HepG2 (cell line): Measurements from ENCODE around the gene DESI2. TPM values are rescaled to one million over a fixed set of nuclear protein-coding genes. Genes with fewer than 3 reads are reported as not detected.

Source experiments
- ATAC-seq: fragments of 200-7000 bp; cut with Tn5 transposase; 3 replicates; pipeline ENCODE4 v1.9.1; 2020; ENCODE audit warnings: mild to moderate bottlenecking, moderate library complexity
- BruUV-seq: library from RNA; stranded (reverse); fragments of 400-500 nt; replicated peaks from 2 replicates; lab custom pipeline; 2021; lab: Mats Ljungman, UMichigan
- CTCF ChIA-PET: fragments of 300-600 bp; formaldehyde crosslinking; extraction: SDS; loops from one replicate; lab custom pipeline; 2021; ENCODE audit warnings: low total read pairs, inconsistent platforms, low intra/inter-chr PET ratio; lab: Yijun Ruan, JAX
- POLR2A ChIA-PET: fragments of 350-600 bp; sonication (Branson Sonifier 250); formaldehyde crosslinking; loops from one replicate; lab custom pipeline; 2020; ENCODE audit warnings: antibody characterized with exemption, inconsistent platforms; lab: Yijun Ruan, JAX
- DNase-seq: peaks from one replicate; pipeline ENCODE4 v3.0.0-alpha.2; 2015; ENCODE audit warnings: low spot score
- FAIRE-seq: peaks from 3 replicates; lab custom pipeline; 2011; peaks lifted over from hg19 to GRCh38; lab: Jason Lieb, UNC
- H2AFZ ChIP-seq: one replicate; pipeline ENCODE4 v1.6.1; 2011; ENCODE audit warnings: low read length, inconsistent platforms
- H3K27ac ChIP-seq: fragments of 300-600 bp; 3 replicates; pipeline ENCODE4 v1.8.0; 2011; ENCODE audit warnings: mixed run types, mild to moderate bottlenecking, mixed read lengths, low read length, inconsistent platforms; ENCODE audit not compliant: insufficient read depth; ENCODE audit errors: extremely low read length
- H3K27me3 ChIP-seq, 2 experiments: fragments of 200-600 bp in 1 of 2; 2 replicates in 1 of 2; 3 replicates in 1 of 2; pipeline versions ENCODE4 v1.6.0 to v1.8.0; 2011; ENCODE audit warnings: low read length in 2 of 2, mild to moderate bottlenecking in 2 of 2, moderate library complexity in 2 of 2, inconsistent platforms in 1 of 2; ENCODE audit not compliant: insufficient read depth in 2 of 2, control insufficient read depth in 1 of 2
- H3K36me3 ChIP-seq, 2 experiments: fragments of 200-600 bp in 1 of 2; replicated peaks in 1 of 2; 2 replicates in 1 of 2; 3 replicates in 1 of 2; pipeline versions ENCODE4 v1.5.1 to v1.8.0; 2011; ENCODE audit warnings: low read length in 2 of 2, inconsistent platforms in 1 of 2; ENCODE audit not compliant: insufficient read depth in 2 of 2, control insufficient read depth in 1 of 2
- H3K4me1 ChIP-seq: 2 replicates; pipeline ENCODE4 v1.5.1; 2012; ENCODE audit warnings: low read length, inconsistent platforms; ENCODE audit not compliant: insufficient read depth
- H3K4me2 ChIP-seq: 2 replicates; pipeline ENCODE4 v1.6.0; 2011; ENCODE audit warnings: low read depth, low read length, inconsistent platforms
- H3K4me3 ChIP-seq, 3 experiments: fragments of 200-600 bp in 1 of 3; sonication (generic), shearing (Covaris generic) in 1 of 3; replicated peaks in 1 of 3; 2 replicates each; pipeline ENCODE4 v1.5.1; 2011 to 2016; ENCODE audit warnings: low read length in 3 of 3, inconsistent platforms in 2 of 3, low read depth in 2 of 3, mild to moderate bottlenecking in 2 of 3, control low read depth in 1 of 3, mixed read lengths in 1 of 3; ENCODE audit not compliant: insufficient read depth in 1 of 3
- H3K79me2 ChIP-seq: one replicate; pipeline ENCODE4 v1.6.1; 2011; ENCODE audit warnings: low read length, inconsistent platforms; ENCODE audit not compliant: insufficient read depth
- H3K9ac ChIP-seq: 2 replicates; pipeline ENCODE4 v1.6.0; 2011; ENCODE audit warnings: mild to moderate bottlenecking, low read depth, low read length, inconsistent platforms; ENCODE audit not compliant: insufficient read depth
- H3K9me3 ChIP-seq: 2 replicates; pipeline ENCODE4 v1.5.1; 2012; ENCODE audit warnings: mild to moderate bottlenecking, low read length
- H4K20me1 ChIP-seq: 2 replicates; pipeline ENCODE4 v1.6.0; 2011; ENCODE audit warnings: inconsistent platforms, mild to moderate bottlenecking, low read length, moderate library complexity; ENCODE audit not compliant: insufficient read depth
- HNRNPLL ChIP-seq: fragments of 200-400 bp; formaldehyde crosslinking; IDR thresholded peaks from 2 replicates; pipeline ENCODE4 v1.6.1; 2017; ENCODE audit warnings: mild to moderate bottlenecking, low read depth, low read length; ENCODE audit not compliant: poor library complexity, severe bottlenecking
- MEIS1 ChIP-seq: sonication (generic); formaldehyde crosslinking; IDR thresholded peaks from 2 replicates; pipeline ENCODE4 v1.9.0; 2021; ENCODE audit warnings: mild to moderate bottlenecking, missing genetic modification reagents, moderate library complexity, borderline replicate concordance
- RXRA ChIP-seq: sonication (generic); formaldehyde crosslinking; IDR thresholded peaks from 2 replicates; pipeline ENCODE4 v1.5.1; 2020; ENCODE audit warnings: missing genetic modification reagents
- SNAI1 ChIP-seq: sonication (generic); formaldehyde crosslinking; IDR thresholded peaks from 2 replicates; pipeline ENCODE4 v1.5.0; 2020; ENCODE audit warnings: mild to moderate bottlenecking, missing genetic modification reagents, borderline replicate concordance
- ZNF616 ChIP-seq: sonication (generic); formaldehyde crosslinking; IDR thresholded peaks from 2 replicates; pipeline ENCODE4 v1.5.0; 2020; ENCODE audit warnings: low read depth, mild to moderate bottlenecking, missing genetic modification reagents
- WGBS: methylation state at CpG from one replicate; pipeline ENCODE4 v1.1.6; 2017; ENCODE audit warnings: low lambda C conversion rate; 5-methylcytosine and 5-hydroxymethylcytosine counted together
- in situ Hi-C: cut with HindIII; loops from 2 replicates; pipeline ENCODE4 v1.10.0; 2017; ENCODE audit warnings: low pct_unique_long_range_greater_than_20kb; ENCODE audit not compliant: extremely low pct_ligation_motif_present
- intact Hi-C: fragments of 100-400 bp; cut with micrococcal nuclease; formaldehyde crosslinking; loops from one replicate; pipeline ENCODE4 v1.10.0; 2022; ENCODE audit not compliant: unreplicated experiment
- polyA plus RNA-seq, 8 experiments: library from polyadenylated mRNA; depleted of rRNA in 3 of 8; stranded (reverse) in 7 of 8; unstranded in 1 of 8; fragments of >200 nt; fragmentation: Illumina TruSeq in 4 of 8; extraction: Trizol in 4 of 8; gene quantifications; 2 replicates each; pipeline versions ENCODE4 v1.2.1 to v1.2.3, GENCODE V29; 2011 to 2016; ENCODE audit warnings: low read depth in 4 of 8, missing spikeins in 1 of 8, mixed read lengths in 1 of 8; ENCODE audit not compliant: insufficient read depth in 1 of 8
- total RNA-seq, 5 experiments: library from RNA; depleted of rRNA; stranded (reverse); fragments of >200 nt; fragmentation: Illumina TruSeq; extraction: Trizol; gene quantifications; 2 replicates each; pipeline ENCODE4 v1.2.3, GENCODE V29; 2016; ENCODE audit warnings: low read depth in 1 of 5
- TF ChIP-seq, protein P1 (sequence below), 2 experiments: sonication (generic) in 1 of 2; formaldehyde crosslinking in 1 of 2; IDR thresholded peaks; 2 replicates each; pipeline versions ENCODE4 v1.6.1 to v1.9.0; 2014 to 2022; ENCODE audit warnings: antibody characterized with exemption in 1 of 2, borderline replicate concordance in 1 of 2, inconsistent platforms in 1 of 2, low read depth in 1 of 2, missing genetic modification reagents in 1 of 2
- TF ChIP-seq, protein P2 (sequence below): sonication (generic); formaldehyde crosslinking; IDR thresholded peaks from 2 replicates; pipeline ENCODE4 v1.4.0; 2020; ENCODE audit warnings: mild to moderate bottlenecking, missing genetic modification reagents
- TF ChIP-seq, protein P3 (sequence below): IDR thresholded peaks from 2 replicates; pipeline ENCODE4 v1.6.1; 2016; ENCODE audit warnings: low read depth

Gene DESI2
- total and polyA plus RNA-seq, 2 of the 13 experiments (the other 11 are each of a cell fraction or from before 2014, with no cell fraction given) = 23.1 to 42.2 TPM

DNA sequence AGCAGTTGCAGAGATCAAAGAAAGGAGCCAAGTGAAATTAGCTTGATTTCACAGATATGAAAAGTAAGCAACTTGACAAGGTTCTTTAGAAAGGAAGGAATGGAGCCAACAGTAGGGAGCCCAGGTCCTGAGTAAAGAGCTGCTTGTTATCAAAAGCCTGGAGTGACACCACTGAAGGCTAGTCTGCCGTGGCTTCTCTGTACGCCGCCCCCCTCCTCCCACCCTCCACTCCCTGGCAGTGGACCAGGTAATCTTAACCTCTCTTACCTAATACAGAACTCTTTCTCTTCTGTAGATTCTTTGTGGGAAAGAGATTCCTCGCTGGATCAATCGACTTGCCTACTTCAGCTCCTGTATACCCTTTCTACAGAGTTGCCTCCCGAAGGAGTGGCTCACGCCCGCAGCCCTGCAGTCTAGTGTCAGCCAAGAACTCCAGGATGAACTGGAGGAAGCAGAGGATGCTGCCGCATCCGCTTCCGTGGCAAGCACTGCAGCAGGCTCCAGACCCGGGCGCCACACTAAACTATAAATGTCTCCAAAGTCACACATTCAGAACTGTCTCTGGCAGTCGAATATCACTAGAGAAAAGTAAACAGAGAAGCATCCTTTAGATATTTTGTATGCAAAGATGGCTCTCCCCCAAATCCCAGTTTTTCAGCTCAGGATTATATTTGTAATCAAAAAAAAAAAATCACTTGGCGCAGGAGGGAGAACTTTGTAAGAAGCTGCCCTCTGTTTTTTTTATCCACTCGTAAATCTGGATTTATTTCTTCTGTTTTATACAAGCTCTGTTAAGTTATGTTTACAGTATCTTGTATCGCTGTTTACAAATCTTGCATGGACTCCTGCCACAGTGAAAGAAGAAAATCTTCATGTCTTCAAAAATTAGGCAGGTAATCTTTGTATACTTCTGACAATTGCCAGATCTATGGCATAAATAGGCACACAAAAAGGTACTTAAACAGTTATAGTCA lies 52.6 kb downstream of the DESI2 start (continued):
- TF ChIP-seq, protein P1, sequence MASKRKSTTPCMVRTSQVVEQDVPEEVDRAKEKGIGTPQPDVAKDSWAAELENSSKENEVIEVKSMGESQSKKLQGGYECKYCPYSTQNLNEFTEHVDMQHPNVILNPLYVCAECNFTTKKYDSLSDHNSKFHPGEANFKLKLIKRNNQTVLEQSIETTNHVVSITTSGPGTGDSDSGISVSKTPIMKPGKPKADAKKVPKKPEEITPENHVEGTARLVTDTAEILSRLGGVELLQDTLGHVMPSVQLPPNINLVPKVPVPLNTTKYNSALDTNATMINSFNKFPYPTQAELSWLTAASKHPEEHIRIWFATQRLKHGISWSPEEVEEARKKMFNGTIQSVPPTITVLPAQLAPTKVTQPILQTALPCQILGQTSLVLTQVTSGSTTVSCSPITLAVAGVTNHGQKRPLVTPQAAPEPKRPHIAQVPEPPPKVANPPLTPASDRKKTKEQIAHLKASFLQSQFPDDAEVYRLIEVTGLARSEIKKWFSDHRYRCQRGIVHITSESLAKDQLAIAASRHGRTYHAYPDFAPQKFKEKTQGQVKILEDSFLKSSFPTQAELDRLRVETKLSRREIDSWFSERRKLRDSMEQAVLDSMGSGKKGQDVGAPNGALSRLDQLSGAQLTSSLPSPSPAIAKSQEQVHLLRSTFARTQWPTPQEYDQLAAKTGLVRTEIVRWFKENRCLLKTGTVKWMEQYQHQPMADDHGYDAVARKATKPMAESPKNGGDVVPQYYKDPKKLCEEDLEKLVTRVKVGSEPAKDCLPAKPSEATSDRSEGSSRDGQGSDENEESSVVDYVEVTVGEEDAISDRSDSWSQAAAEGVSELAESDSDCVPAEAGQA (IDR thresholded peaks at IDR 0.05; ENCODE audit: low read depth) = no peak
- TF ChIP-seq, protein P1 (CRISPR knock-in tag; IDR thresholded peaks at IDR 0.05; ENCODE audit: borderline replicate concordance) = no peak

DNA sequence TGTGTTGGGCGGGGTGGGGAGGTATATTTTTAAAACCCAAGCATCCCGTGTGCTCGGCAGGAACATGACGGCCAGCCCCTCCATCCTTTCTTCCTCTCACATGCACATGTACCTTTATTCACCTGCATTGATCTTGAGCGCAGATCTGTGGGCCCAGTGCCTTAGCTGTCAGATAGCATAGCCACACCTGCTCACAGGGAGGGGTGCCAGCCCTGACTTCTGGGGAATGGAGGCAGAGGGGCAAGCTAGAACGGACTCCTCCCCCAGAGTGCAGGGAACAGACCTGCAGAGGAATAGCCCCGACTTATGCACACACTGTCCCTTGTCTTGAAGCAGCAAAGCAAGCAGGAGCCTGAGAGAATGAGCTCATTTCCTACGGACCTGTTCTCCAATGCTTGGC lies 56.1 kb downstream of the DESI2 start:
- no peaks in the 10 kb centered on the region for H3K9me3 ChIP-seq
- ATAC-seq = no peak
- H3K36me3 ChIP-seq = peaks cover 2 to 14% of the 10 kb centered on the region in 2 experiments; a peak in 2 of 5 replicates
- TF ChIP-seq MEIS1 (no peak), ZNF616 (CRISPR knock-in tag) (no peak), HNRNPLL (no peak), RXRA (CRISPR knock-in tag) (no peak), SNAI1 (CRISPR knock-in tag) (no peak)
- TF ChIP-seq, protein P2, sequence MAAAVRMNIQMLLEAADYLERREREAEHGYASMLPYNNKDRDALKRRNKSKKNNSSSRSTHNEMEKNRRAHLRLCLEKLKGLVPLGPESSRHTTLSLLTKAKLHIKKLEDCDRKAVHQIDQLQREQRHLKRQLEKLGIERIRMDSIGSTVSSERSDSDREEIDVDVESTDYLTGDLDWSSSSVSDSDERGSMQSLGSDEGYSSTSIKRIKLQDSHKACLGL (CRISPR knock-in tag) = no peak
- TF ChIP-seq, protein P3, sequence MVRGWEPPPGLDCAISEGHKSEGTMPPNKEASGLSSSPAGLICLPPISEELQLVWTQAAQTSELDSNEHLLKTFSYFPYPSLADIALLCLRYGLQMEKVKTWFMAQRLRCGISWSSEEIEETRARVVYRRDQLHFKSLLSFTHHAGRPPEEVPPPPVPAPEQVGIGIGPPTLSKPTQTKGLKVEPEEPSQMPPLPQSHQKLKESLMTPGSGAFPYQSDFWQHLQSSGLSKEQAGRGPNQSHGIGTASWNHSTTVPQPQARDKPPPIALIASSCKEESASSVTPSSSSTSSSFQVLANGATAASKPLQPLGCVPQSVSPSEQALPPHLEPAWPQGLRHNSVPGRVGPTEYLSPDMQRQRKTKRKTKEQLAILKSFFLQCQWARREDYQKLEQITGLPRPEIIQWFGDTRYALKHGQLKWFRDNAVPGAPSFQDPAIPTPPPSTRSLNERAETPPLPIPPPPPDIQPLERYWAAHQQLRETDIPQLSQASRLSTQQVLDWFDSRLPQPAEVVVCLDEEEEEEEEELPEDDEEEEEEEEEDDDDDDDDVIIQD (CRISPR knock-in tag) = no peak
- H3K79me2 ChIP-seq = no peaks in the 10 kb centered on the region
- WGBS = 96% methylated on average over 8 of the region's 8 CpGs
- H2AFZ ChIP-seq = no peak overlapping the region
- CTCF ChIA-PET = no interaction called here
- FAIRE-seq = no peak
- H3K27ac ChIP-seq = no peak overlapping the region
- intact Hi-C loops (no loop called here), in situ Hi-C loops (no loop called here)
- H4K20me1 ChIP-seq = no peaks in the 10 kb centered on the region
- POLR2A ChIA-PET = no interaction called here
- H3K4me2 ChIP-seq = no peak overlapping the region
- BruUV-seq = no TSS peak
- H3K27me3 ChIP-seq = no peaks in the 10 kb centered on the region
- DNase-seq = no peak
- no peak overlapping the region for H3K4me3 ChIP-seq
- H3K9ac ChIP-seq = no peak overlapping the region
- no peaks in the 10 kb centered on the region for H3K4me1 ChIP-seq
